Neutrophil (primary cell): ENCODE measurements around the gene GRIA1.

Source experiments
- H3K27ac ChIP-seq: fragments of 200-600 bp; sonication (generic); 2 replicates; pipeline ENCODE4 v1.5.1; 2016; ENCODE audit warnings: mild to moderate bottlenecking, moderate library complexity
- H3K27me3 ChIP-seq: fragments of 200-600 bp; sonication (generic); 2 replicates; pipeline ENCODE4 v1.6.0; 2016; ENCODE audit warnings: mild to moderate bottlenecking
- H3K36me3 ChIP-seq: fragments of 200-600 bp; sonication (generic); 2 replicates; pipeline ENCODE4 v1.5.1; 2017
- H3K4me1 ChIP-seq, 2 experiments: fragments of 200-600 bp in 1 of 2; sonication (generic) in 1 of 2; 1 replicate in 1 of 2; 2 replicates in 1 of 2; pipeline versions ENCODE4 v1.5.1 to v1.6.1; 2013 to 2016; ENCODE audit warnings: low read depth in 1 of 2, low read length in 1 of 2, mild to moderate bottlenecking in 1 of 2, moderate library complexity in 1 of 2; ENCODE audit not compliant: control insufficient read depth in 1 of 2, insufficient read depth in 1 of 2
- H3K4me3 ChIP-seq, 2 experiments: fragments of 200-600 bp in 1 of 2; sonication (generic) in 1 of 2; 1 replicate in 1 of 2; 2 replicates in 1 of 2; pipeline ENCODE4 v1.5.1; 2013 to 2016; ENCODE audit warnings: low read depth in 1 of 2, low read length in 1 of 2, mild to moderate bottlenecking in 1 of 2, moderate library complexity in 1 of 2
- H3K9me3 ChIP-seq: fragments of 200-600 bp; sonication (generic); 2 replicates; pipeline ENCODE4 v1.5.1; 2016
- TF ChIP-seq, protein P1 (sequence below): fragments of 200-600 bp; sonication (generic); IDR thresholded peaks from 2 replicates; pipeline ENCODE4 v1.5.1; 2016; ENCODE audit warnings: antibody characterized with exemption

Gene GRIA1

DNA sequence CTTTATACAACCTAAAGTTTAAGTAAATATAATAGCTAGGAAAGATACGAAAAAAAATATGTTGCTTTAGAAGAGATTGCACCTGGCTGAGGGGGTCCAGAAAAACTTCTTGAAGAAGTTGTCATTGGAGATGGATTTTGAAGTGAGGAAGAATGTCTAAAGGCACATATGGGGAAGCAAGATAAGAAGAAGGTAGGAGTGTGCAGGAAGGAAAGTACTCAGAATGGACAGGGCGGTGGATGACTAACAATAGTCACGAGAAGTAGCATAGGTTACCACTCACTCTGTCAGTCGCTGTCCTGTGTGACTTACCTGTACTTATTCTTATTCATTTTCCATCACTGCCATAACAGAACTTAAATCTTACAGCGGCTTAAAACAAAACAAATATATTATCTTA, 251.6 kb downstream of the GRIA1 start:
- Histone ChIP-seq H3K27ac (no peak overlapping the region), H3K4me1 (no peaks in the 10 kb centered on the region), H3K27me3 (no peaks in the 10 kb centered on the region), H3K4me3 (no peak overlapping the region), H3K9me3 (no peaks in the 10 kb centered on the region), H3K36me3 (no peaks in the 10 kb centered on the region)
- TF ChIP-seq, protein P1, sequence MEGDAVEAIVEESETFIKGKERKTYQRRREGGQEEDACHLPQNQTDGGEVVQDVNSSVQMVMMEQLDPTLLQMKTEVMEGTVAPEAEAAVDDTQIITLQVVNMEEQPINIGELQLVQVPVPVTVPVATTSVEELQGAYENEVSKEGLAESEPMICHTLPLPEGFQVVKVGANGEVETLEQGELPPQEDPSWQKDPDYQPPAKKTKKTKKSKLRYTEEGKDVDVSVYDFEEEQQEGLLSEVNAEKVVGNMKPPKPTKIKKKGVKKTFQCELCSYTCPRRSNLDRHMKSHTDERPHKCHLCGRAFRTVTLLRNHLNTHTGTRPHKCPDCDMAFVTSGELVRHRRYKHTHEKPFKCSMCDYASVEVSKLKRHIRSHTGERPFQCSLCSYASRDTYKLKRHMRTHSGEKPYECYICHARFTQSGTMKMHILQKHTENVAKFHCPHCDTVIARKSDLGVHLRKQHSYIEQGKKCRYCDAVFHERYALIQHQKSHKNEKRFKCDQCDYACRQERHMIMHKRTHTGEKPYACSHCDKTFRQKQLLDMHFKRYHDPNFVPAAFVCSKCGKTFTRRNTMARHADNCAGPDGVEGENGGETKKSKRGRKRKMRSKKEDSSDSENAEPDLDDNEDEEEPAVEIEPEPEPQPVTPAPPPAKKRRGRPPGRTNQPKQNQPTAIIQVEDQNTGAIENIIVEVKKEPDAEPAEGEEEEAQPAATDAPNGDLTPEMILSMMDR, result no peak

DNA sequence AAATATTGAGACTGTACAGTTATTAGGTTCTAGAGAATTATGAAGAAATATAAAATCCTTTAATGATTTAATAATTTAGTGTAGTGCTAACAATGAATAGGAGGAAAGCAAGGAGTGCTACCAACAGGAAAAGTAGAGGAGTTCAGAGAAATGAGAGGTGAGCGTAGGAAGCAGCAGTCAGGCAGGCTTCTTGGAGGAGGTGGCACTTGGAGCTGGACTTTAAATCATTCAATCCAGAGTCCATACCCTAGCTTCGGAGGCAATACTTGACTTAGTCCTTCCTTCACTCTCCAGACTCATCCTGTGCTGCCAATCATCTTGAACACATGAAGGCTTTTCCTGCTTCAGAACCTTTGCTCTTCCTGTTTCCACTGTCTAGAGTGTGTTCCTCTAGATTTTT, 254.3 kb downstream of the GRIA1 start:
- TF ChIP-seq, protein P1, result no peak
- H3K4me3 ChIP-seq, result no peak overlapping the region
- no peak overlapping the region for H3K27ac ChIP-seq
- no peaks in the 10 kb centered on the region for H3K4me1 ChIP-seq
- no peaks in the 10 kb centered on the region for H3K36me3 ChIP-seq
- no peaks in the 10 kb centered on the region for H3K27me3 ChIP-seq
- H3K9me3 ChIP-seq, result no peaks in the 10 kb centered on the region

DNA sequence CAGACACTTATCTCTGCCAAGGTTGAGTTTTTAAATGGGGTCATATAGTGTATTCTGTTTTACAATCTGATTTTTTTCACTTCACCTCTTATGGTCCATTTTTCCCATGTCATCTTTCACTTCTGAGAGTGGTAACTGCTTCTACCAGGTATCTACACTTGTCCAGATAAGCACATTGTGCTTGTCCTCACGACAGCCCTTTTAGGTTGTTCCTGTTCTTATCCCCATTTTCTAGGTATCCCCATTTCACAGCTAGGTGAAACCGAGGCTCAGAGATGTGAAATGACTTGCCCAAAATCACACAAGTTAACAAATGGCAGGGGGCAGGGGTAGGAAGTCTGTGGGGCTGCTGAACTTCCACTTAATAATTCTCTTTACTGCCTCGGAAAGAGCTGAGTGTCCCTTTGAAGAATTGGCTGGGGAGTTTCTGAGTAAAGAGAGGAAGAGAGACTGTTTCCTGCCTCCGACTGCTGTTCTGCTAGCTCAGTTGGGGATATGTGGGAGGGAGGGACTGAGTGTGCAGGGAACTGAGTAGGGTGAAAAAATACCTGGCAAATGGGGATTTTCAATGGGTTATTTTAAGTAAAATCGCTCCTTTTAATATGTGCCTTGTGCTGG, 255.4 kb downstream of the GRIA1 start:
- H3K27me3 ChIP-seq, result no peaks in the 10 kb centered on the region
- TF ChIP-seq, protein P1, result no peak
- no peak overlapping the region for H3K27ac ChIP-seq
- H3K4me3 ChIP-seq, result no peak overlapping the region
- H3K36me3 ChIP-seq, result no peaks in the 10 kb centered on the region
- H3K9me3 ChIP-seq, result no peaks in the 10 kb centered on the region
- H3K4me1 ChIP-seq, result no peaks in the 10 kb centered on the region

DNA sequence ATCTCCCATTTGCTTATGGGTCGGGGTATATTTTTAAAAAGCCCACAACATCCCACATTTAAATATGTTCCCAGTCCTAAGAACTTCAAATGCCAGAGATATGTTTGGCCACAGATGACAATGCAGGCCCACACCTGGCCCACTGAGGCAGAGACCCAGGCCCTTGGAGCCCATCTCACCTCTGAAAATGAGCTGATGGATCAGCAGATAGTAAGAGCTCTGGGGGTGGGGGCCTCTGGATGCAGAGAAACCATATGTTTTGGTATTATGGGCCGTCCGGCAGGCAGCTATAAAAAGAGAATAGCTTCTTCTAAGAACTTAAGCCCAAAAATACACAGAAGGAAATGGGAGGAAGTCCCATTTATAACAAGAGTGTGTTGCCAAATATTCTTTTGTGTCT, 256.0 kb downstream of the GRIA1 start:
- Histone ChIP-seq H3K27ac (no peak overlapping the region), H3K4me3 (no peak overlapping the region), H3K9me3 (no peaks in the 10 kb centered on the region), H3K36me3 (no peaks in the 10 kb centered on the region), H3K4me1 (no peaks in the 10 kb centered on the region), H3K27me3 (no peaks in the 10 kb centered on the region)
- TF ChIP-seq, protein P1, result no peak

DNA sequence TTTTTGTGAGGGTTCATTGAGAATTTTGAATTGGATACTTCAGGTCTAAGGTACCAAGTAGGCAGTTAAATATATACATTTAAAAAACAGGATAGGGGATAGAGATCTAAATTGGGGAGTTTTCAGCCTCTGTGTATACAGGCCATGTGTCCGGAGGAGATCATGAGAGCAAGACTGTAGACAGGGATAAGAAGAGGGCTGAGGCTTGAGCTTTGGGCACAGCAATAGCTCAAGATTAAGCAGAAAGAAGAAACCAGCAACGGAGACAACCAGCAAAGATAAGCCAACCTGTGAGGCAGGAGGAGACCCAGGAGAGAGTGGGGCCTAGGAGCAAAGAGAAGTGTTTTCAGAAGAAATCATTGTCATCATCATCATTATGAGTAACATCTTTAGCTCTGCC, 258.4 kb downstream of the GRIA1 start:
- Histone ChIP-seq H3K9me3 (no peaks in the 10 kb centered on the region), H3K4me3 (no peak overlapping the region), H3K36me3 (no peaks in the 10 kb centered on the region), H3K27ac (no peak overlapping the region), H3K27me3 (no peaks in the 10 kb centered on the region), H3K4me1 (no peaks in the 10 kb centered on the region)
- TF ChIP-seq, protein P1, result no peak

DNA sequence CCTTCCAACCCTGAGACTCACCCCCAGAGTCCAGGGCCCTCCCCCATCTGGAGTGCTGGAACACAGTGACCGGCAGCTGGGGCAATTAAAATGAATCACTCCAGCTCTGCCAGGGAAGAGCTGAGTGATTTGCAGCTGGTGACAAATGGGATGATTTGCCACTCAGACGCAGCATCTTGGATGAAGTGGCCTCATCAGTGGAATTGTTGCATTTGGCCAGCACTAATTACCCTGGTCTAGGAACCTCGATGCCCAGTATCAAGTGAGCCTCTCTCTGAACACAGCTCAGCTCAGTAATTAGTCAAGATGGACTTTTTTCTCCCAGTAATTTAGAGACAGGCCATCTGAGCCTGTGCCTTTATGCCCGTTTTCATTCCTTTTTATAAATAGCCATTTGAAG, 259.5 kb downstream of the GRIA1 start:
- no peak overlapping the region for H3K27ac ChIP-seq
- no peak overlapping the region for H3K4me3 ChIP-seq
- no peaks in the 10 kb centered on the region for H3K4me1 ChIP-seq
- TF ChIP-seq, protein P1, result no peak
- H3K27me3 ChIP-seq, result no peaks in the 10 kb centered on the region
- H3K36me3 ChIP-seq, result no peaks in the 10 kb centered on the region
- H3K9me3 ChIP-seq, result no peaks in the 10 kb centered on the region
